Upper lobe of left lung (tissue), 6 donors: ENCODE measurements around the gene ANP32A. TPM values are rescaled to one million over a fixed set of nuclear protein-coding genes. Genes with fewer than 3 reads are reported as not detected.

Source experiments
- ATAC-seq, 2 donors: fragments of 200-7000 bp; cut with Tn5 transposase; one replicate each; pipeline ENCODE4 v1.9.1; 2022; ENCODE audit warnings: mild to moderate bottlenecking in 2 of 2, moderate library complexity in 2 of 2; ENCODE audit not compliant: low FRiP score in 2 of 2
- DNase-seq, 2 donors: peaks; one replicate each; pipeline ENCODE4 v3.0.0-alpha.2; 2019 to 2020
- H3K27ac ChIP-seq, 4 donors: fragments of 200-600 bp; sonication (generic); one replicate each; pipeline ENCODE4 v1.5.1; 2016 to 2019
- H3K27me3 ChIP-seq, 4 donors: fragments of 200-600 bp; sonication (generic); one replicate each; pipeline ENCODE4 v1.5.1; 2017 to 2019
- H3K36me3 ChIP-seq, 4 donors: fragments of 200-600 bp; sonication (generic); one replicate each; pipeline ENCODE4 v1.5.1; 2016 to 2019
- H3K4me1 ChIP-seq, 4 donors: fragments of 200-600 bp; sonication (generic); one replicate each; pipeline ENCODE4 v1.5.1; 2018 to 2019
- H3K4me3 ChIP-seq, 4 donors: fragments of 200-600 bp; sonication (generic); one replicate each; pipeline ENCODE4 v1.5.1; 2017 to 2019; ENCODE audit warnings: mild to moderate bottlenecking in 2 of 4, moderate library complexity in 1 of 4
- H3K9me3 ChIP-seq, 4 donors: fragments of 200-600 bp; sonication (generic); one replicate each; pipeline ENCODE4 v1.5.1; 2018 to 2019
- CTCF ChIP-seq, 6 experiments: fragments of 450-650 bp in 4 of 6; fragments of 200-600 bp in 2 of 6; sonication (generic) in 2 of 6; IDR thresholded peaks; one replicate each; pipeline ENCODE4 v1.5.1; 2016 to 2019; ENCODE audit warnings: antibody characterized with exemption in 6 of 6
- EP300 ChIP-seq, 4 donors: sonication (generic); formaldehyde crosslinking; IDR thresholded peaks; one replicate each; pipeline ENCODE4 v1.5.1; 2017; ENCODE audit warnings: antibody characterized with exemption in 4 of 4, control low read depth in 2 of 4
- POLR2A ChIP-seq, 4 donors: fragments of 450-650 bp; IDR thresholded peaks; one replicate each; pipeline ENCODE4 v1.5.1; 2016 to 2017; ENCODE audit warnings: antibody characterized with exemption in 4 of 4, mild to moderate bottlenecking in 2 of 4
- POLR2AphosphoS5 ChIP-seq, 2 donors: sonication (generic); formaldehyde crosslinking; IDR thresholded peaks; one replicate each; pipeline ENCODE4 v1.5.1; 2017; ENCODE audit warnings: antibody characterized with exemption in 2 of 2
- WGBS, 2 donors: methylation state at CpG; one replicate each; pipeline ENCODE4 v1.1.5; 2017 to 2018; 5-methylcytosine and 5-hydroxymethylcytosine counted together
- total RNA-seq, 6 donors: library from RNA; depleted of rRNA in 4 of 6; stranded (reverse); fragments of >200 nt in 4 of 6; gene quantifications; one replicate each; pipeline versions ENCODE4 v1.1.0 to v1.2.1, GENCODE V29; 2016 to 2021
- donor health status: DM: no; HTN: no; CAD: no; lungs with moderate emphysema.
- donor health status: DM: no; HTN: yes; CAD: no; lungs with severe emphysema.

Gene ANP32A
- total RNA-seq, 6 donors from 2014 or later, result 62.9 to 110 (median 81.5) TPM

GRCh38 chr15:68814596-68814995 is 6.1 kb downstream of the ANP32A start:
- H3K27ac ChIP-seq, result peak overlapping the region in 1 of 4 donors; percentile 36
- no peak overlapping the region for H3K4me3 ChIP-seq
- H3K4me1 ChIP-seq, result peaks cover 31 to 69% (median 37%) of the 10 kb centered on the region in 4 donors
- H3K9me3 ChIP-seq, result no peaks in the 10 kb centered on the region
- 74 to 93% methylated on average over 6 of the region's 6 CpGs for WGBS, 2 donors
- TF ChIP-seq EP300 (IDR thresholded peaks at IDR 0.05), result no peak
- no peak for TF ChIP-seq CTCF (IDR thresholded peaks at IDR 0.05)
- TF ChIP-seq POLR2AphosphoS5 (IDR thresholded peaks at IDR 0.05), result no peak
- TF ChIP-seq POLR2A (IDR thresholded peaks at IDR 0.05), result no peak
- ATAC-seq, result no peak
- no peaks in the 10 kb centered on the region for H3K36me3 ChIP-seq
- DNase-seq, result no peak
- no peaks in the 10 kb centered on the region for H3K27me3 ChIP-seq

GRCh38 chr15:68812597-68813431 is 7.9 kb downstream of the ANP32A start:
- no peak for ATAC-seq
- Histone ChIP-seq H3K27me3 (no peaks in the 10 kb centered on the region), H3K4me3 (no peak overlapping the region), H3K36me3 (peaks cover 0 to 3% (median 0%) of the 10 kb centered on the region in 4 donors), H3K27ac (peak overlapping the region; percentile 13 to 52 (median 26)), H3K9me3 (no peaks in the 10 kb centered on the region), H3K4me1 (peaks cover 43 to 83% (median 46%) of the 10 kb centered on the region in 4 donors)
- no peak for TF ChIP-seq POLR2A (IDR thresholded peaks at IDR 0.05)
- no peak for TF ChIP-seq EP300 (IDR thresholded peaks at IDR 0.05)
- no peak for TF ChIP-seq POLR2AphosphoS5 (IDR thresholded peaks at IDR 0.05)
- no peak for TF ChIP-seq CTCF (IDR thresholded peaks at IDR 0.05)
- 34 to 49% methylated on average over 4 of the region's 4 CpGs for WGBS, 2 donors
- no peak for DNase-seq

- H3K36me3 ChIP-seq, result peaks cover 0 to 3% (median 0%) of the 10 kb centered on the region in 4 donors
- no peaks in the 10 kb centered on the region for H3K27me3 ChIP-seq
- peaks cover 50 to 88% (median 53%) of the 10 kb centered on the region in 4 donors for H3K4me1 ChIP-seq
- TF ChIP-seq POLR2AphosphoS5 (IDR thresholded peaks at IDR 0.05), result no peak
- no peak for TF ChIP-seq POLR2A (IDR thresholded peaks at IDR 0.05)
- TF ChIP-seq CTCF (IDR thresholded peaks at IDR 0.05), result no peak
- no peak for TF ChIP-seq EP300 (IDR thresholded peaks at IDR 0.05)
- H3K9me3 ChIP-seq, result no peaks in the 10 kb centered on the region
- H3K4me3 ChIP-seq, result no peak overlapping the region
- no peak overlapping the region for H3K27ac ChIP-seq
- ATAC-seq (peak in 1 of 2 donors; percentile 44), DNase-seq (no peak)
- 75 to 78% methylated on average over 8 of the region's 8 CpGs for WGBS, 2 donors
Observed at GRCh38 chr15:68812069-68812468, 8.6 kb downstream of the ANP32A start.

GRCh38 chr15:68809517-68809916 is 11.2 kb downstream of the ANP32A start:
- H3K4me3 ChIP-seq, result no peak overlapping the region
- H3K9me3 ChIP-seq, result no peaks in the 10 kb centered on the region
- TF ChIP-seq POLR2AphosphoS5 (IDR thresholded peaks at IDR 0.05) (no peak), CTCF (IDR thresholded peaks at IDR 0.05) (no peak), EP300 (IDR thresholded peaks at IDR 0.05) (no peak), POLR2A (IDR thresholded peaks at IDR 0.05) (no peak)
- 81 to 83% methylated on average over 9 of the region's 9 CpGs for WGBS, 2 donors
- peaks cover 0 to 3% (median 0%) of the 10 kb centered on the region in 4 donors for H3K36me3 ChIP-seq
- no peak overlapping the region for H3K27ac ChIP-seq
- no peaks in the 10 kb centered on the region for H3K27me3 ChIP-seq
- ATAC-seq (no peak), DNase-seq (no peak)
- peaks cover 43 to 77% (median 50%) of the 10 kb centered on the region in 4 donors for H3K4me1 ChIP-seq
